Mucosa of descending colon (tissue), 3 donors: ENCODE measurements around the gene PRCD. TPM values are rescaled to one million over a fixed set of nuclear protein-coding genes. Genes with fewer than 3 reads are reported as not detected.

ENCODE experiments used
- ATAC-seq: fragments of 200-7000 bp; cut with Tn5 transposase; one replicate; pipeline ENCODE4 v1.9.1; 2020; ENCODE audit warnings: mild to moderate bottlenecking, moderate library complexity
- DNase-seq, 3 donors: peaks; one replicate each; pipeline ENCODE4 v3.0.0-alpha.2; 2020
- H3K36me3 ChIP-seq: fragments of 200-600 bp; one replicate; pipeline ENCODE4 v1.8.0; 2021; ENCODE audit warnings: low read depth, mild to moderate bottlenecking
- H3K4me1 ChIP-seq: fragments of 200-600 bp; one replicate; pipeline ENCODE4 v1.8.0; 2021; ENCODE audit warnings: low read depth, mild to moderate bottlenecking
- H3K4me3 ChIP-seq: fragments of 200-600 bp; one replicate; pipeline ENCODE4 v1.8.0; 2021; ENCODE audit warnings: mild to moderate bottlenecking
- H3K9me3 ChIP-seq: fragments of 200-600 bp; one replicate; pipeline ENCODE4 v1.8.0; 2021; ENCODE audit warnings: mild to moderate bottlenecking
- CTCF ChIP-seq: fragments of 200-600 bp; IDR thresholded peaks from one replicate; pipeline ENCODE4 v1.8.0; 2022; ENCODE audit warnings: antibody characterized with exemption, mild to moderate bottlenecking
- intact Hi-C, 2 donors: fragments of 100-400 bp; cut with DNase I in 1 of 2; cut with micrococcal nuclease in 1 of 2; formaldehyde crosslinking; loops; one replicate each; pipeline versions ENCODE4 v1.11.0 to v1.11.1; 2022; cut with DNase I, micrococcal nuclease
- total RNA-seq, 3 donors: library from RNA; stranded (reverse); fragmentation: NEBNext Ultra II Directional in 2 of 3; extraction: Animal tissue kit (Norgen Biotek cat#: 25700) in 2 of 3; gene quantifications; one replicate each; pipeline versions ENCODE4 v1.2.1 to v1.2.4, GENCODE V29; 2021 to 2023
- donor health status: DM: no; HTN: no; CAD: no; lungs with moderate emphysema.
- donor health status: DM: no; HTN: no; CAD: no.
- donor health status: DM: no; HTN: yes; CAD: no.

PRCD gene
- total RNA-seq, 3 donors from 2014 or later = 1.0 to 4.8 (median 1.6) TPM

- Histone ChIP-seq H3K4me1 (peaks cover 42% of the 10 kb centered on the region), H3K4me3 (no peak overlapping the region), H3K9me3 (no peaks in the 10 kb centered on the region), H3K36me3 (no peaks in the 10 kb centered on the region)
- peak; percentile 70 for ATAC-seq
- intact Hi-C loops = no loop called here
- peak; percentile 56 to 87 (median 68) for DNase-seq
- TF ChIP-seq CTCF = no peak
Observed at GRCh38 chr17:76492989-76493501, 46.8 kb upstream of the PRCD start.

DNA sequence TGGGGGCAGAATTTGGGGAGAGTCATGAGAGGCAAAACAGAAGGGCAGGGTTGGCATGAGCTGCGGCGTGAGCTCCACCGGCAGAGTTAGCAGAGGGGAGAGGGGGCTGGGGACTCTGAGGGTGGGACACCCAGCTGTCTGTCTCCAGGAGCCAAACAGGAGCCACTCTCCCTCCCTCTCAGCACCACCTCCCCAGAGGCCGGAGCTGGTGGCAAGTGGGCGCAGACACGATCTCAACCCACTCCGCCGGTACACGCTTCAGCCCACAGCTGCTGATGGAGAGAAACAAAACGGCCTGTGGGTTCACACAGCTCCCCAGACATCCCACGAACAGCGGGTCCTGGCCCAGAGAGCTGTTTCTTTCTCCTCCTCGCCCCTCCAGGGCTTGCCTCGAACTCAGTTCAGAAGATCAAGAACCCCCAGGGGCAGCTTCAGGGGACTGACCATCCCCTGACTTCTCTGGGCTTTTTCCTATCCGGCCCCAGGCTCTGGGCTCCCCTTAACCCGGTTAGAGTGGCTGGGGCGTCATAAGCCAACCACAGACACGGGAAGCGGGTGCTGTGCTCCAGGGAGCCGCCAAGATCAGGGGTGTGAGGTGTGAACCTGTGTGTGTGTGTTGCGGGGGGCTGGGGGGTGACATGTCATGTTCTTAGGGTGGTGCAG lies 46.2 kb upstream of the PRCD start:
- Histone ChIP-seq H3K4me1 (peaks cover 44% of the 10 kb centered on the region), H3K4me3 (no peak overlapping the region), H3K9me3 (no peaks in the 10 kb centered on the region), H3K36me3 (no peaks in the 10 kb centered on the region)
- no peak for TF ChIP-seq CTCF
- no peak for ATAC-seq
- intact Hi-C loops = no loop called here
- DNase-seq = peak in 2 of 3 donors; percentile 50 to 78

GRCh38 chr17:76495663-76496400 lies 44.0 kb upstream of the PRCD start:
- intact Hi-C loops = no loop called here
- Histone ChIP-seq H3K4me1 (peaks cover 58% of the 10 kb centered on the region), H3K36me3 (no peaks in the 10 kb centered on the region), H3K9me3 (no peaks in the 10 kb centered on the region), H3K4me3 (no peak overlapping the region)
- DNase-seq (no peak), ATAC-seq (no peak)
- no peak for TF ChIP-seq CTCF

GRCh38 chr17:76496464-76496863 lies 43.4 kb upstream of the PRCD start:
- Histone ChIP-seq H3K36me3 (no peaks in the 10 kb centered on the region), H3K4me3 (no peak overlapping the region), H3K9me3 (no peaks in the 10 kb centered on the region), H3K4me1 (peaks cover 54% of the 10 kb centered on the region)
- intact Hi-C loops = no loop called here
- TF ChIP-seq CTCF = no peak
- DNase-seq (no peak), ATAC-seq (no peak)

- H3K4me3 ChIP-seq = no peak overlapping the region
- no peaks in the 10 kb centered on the region for H3K9me3 ChIP-seq
- H3K4me1 ChIP-seq = peaks cover 48% of the 10 kb centered on the region
- no peak for TF ChIP-seq CTCF
- no peaks in the 10 kb centered on the region for H3K36me3 ChIP-seq
- no peak for DNase-seq
- ATAC-seq = no peak
- intact Hi-C loops = no loop called here
Observed at GRCh38 chr17:76497699-76497978, 42.2 kb upstream of the PRCD start.
